HepG2 (cell line): ENCODE measurements around the gene HDAC4. TPM values are rescaled to one million over a fixed set of nuclear protein-coding genes. Genes with fewer than 3 reads are reported as not detected.

Experiments
- ATAC-seq: fragments of 200-7000 bp; cut with Tn5 transposase; 3 replicates; pipeline ENCODE4 v1.9.1; 2020; ENCODE audit warnings: mild to moderate bottlenecking, moderate library complexity
- BruUV-seq: library from RNA; stranded (reverse); fragments of 400-500 nt; replicated peaks from 2 replicates; lab custom pipeline; 2021; lab: Mats Ljungman, UMichigan
- CTCF ChIA-PET: fragments of 300-600 bp; formaldehyde crosslinking; extraction: SDS; loops from one replicate; lab custom pipeline; 2021; ENCODE audit warnings: low total read pairs, inconsistent platforms, low intra/inter-chr PET ratio; lab: Yijun Ruan, JAX
- POLR2A ChIA-PET: fragments of 350-600 bp; sonication (Branson Sonifier 250); formaldehyde crosslinking; loops from one replicate; lab custom pipeline; 2020; ENCODE audit warnings: antibody characterized with exemption, inconsistent platforms; lab: Yijun Ruan, JAX
- DNase-seq: peaks from one replicate; pipeline ENCODE4 v3.0.0-alpha.2; 2015; ENCODE audit warnings: low spot score
- FAIRE-seq: peaks from 3 replicates; lab custom pipeline; 2011; peaks lifted over from hg19 to GRCh38; lab: Jason Lieb, UNC
- H2AFZ ChIP-seq: one replicate; pipeline ENCODE4 v1.6.1; 2011; ENCODE audit warnings: low read length, inconsistent platforms
- H3K27ac ChIP-seq: fragments of 300-600 bp; 3 replicates; pipeline ENCODE4 v1.8.0; 2011; ENCODE audit warnings: mixed run types, mild to moderate bottlenecking, mixed read lengths, low read length, inconsistent platforms; ENCODE audit not compliant: insufficient read depth; ENCODE audit errors: extremely low read length
- H3K27me3 ChIP-seq, 2 experiments: fragments of 200-600 bp in 1 of 2; 2 replicates in 1 of 2; 3 replicates in 1 of 2; pipeline versions ENCODE4 v1.6.0 to v1.8.0; 2011; ENCODE audit warnings: low read length in 2 of 2, mild to moderate bottlenecking in 2 of 2, moderate library complexity in 2 of 2, inconsistent platforms in 1 of 2; ENCODE audit not compliant: insufficient read depth in 2 of 2, control insufficient read depth in 1 of 2
- H3K36me3 ChIP-seq, 2 experiments: fragments of 200-600 bp in 1 of 2; replicated peaks in 1 of 2; 2 replicates in 1 of 2; 3 replicates in 1 of 2; pipeline versions ENCODE4 v1.5.1 to v1.8.0; 2011; ENCODE audit warnings: low read length in 2 of 2, inconsistent platforms in 1 of 2; ENCODE audit not compliant: insufficient read depth in 2 of 2, control insufficient read depth in 1 of 2
- H3K4me1 ChIP-seq: 2 replicates; pipeline ENCODE4 v1.5.1; 2012; ENCODE audit warnings: low read length, inconsistent platforms; ENCODE audit not compliant: insufficient read depth
- H3K4me2 ChIP-seq: 2 replicates; pipeline ENCODE4 v1.6.0; 2011; ENCODE audit warnings: low read depth, low read length, inconsistent platforms
- H3K4me3 ChIP-seq, 3 experiments: fragments of 200-600 bp in 1 of 3; sonication (generic), shearing (Covaris generic) in 1 of 3; replicated peaks in 1 of 3; 2 replicates each; pipeline ENCODE4 v1.5.1; 2011 to 2016; ENCODE audit warnings: low read length in 3 of 3, inconsistent platforms in 2 of 3, low read depth in 2 of 3, mild to moderate bottlenecking in 2 of 3, control low read depth in 1 of 3, mixed read lengths in 1 of 3; ENCODE audit not compliant: insufficient read depth in 1 of 3
- H3K79me2 ChIP-seq: one replicate; pipeline ENCODE4 v1.6.1; 2011; ENCODE audit warnings: low read length, inconsistent platforms; ENCODE audit not compliant: insufficient read depth
- H3K9ac ChIP-seq: 2 replicates; pipeline ENCODE4 v1.6.0; 2011; ENCODE audit warnings: mild to moderate bottlenecking, low read depth, low read length, inconsistent platforms; ENCODE audit not compliant: insufficient read depth
- H3K9me3 ChIP-seq: 2 replicates; pipeline ENCODE4 v1.5.1; 2012; ENCODE audit warnings: mild to moderate bottlenecking, low read length
- H4K20me1 ChIP-seq: 2 replicates; pipeline ENCODE4 v1.6.0; 2011; ENCODE audit warnings: inconsistent platforms, mild to moderate bottlenecking, low read length, moderate library complexity; ENCODE audit not compliant: insufficient read depth
- JUND ChIP-seq: sonication (generic); formaldehyde crosslinking; IDR thresholded peaks from 2 replicates; pipeline ENCODE4 v1.8.0; 2022; ENCODE audit warnings: mild to moderate bottlenecking, missing genetic modification reagents
- KDM4B ChIP-seq: sonication (generic); formaldehyde crosslinking; IDR thresholded peaks from 2 replicates; pipeline ENCODE4 v1.4.0; 2020; ENCODE audit warnings: missing genetic modification reagents
- RBM22 ChIP-seq: fragments of 200-400 bp; formaldehyde crosslinking; optimal IDR thresholded peaks from 2 replicates; pipeline ENCODE3; 2017; ENCODE audit warnings: mild to moderate bottlenecking, low read length, moderate library complexity
- ZBTB1 ChIP-seq: sonication (generic); formaldehyde crosslinking; IDR thresholded peaks from 2 replicates; pipeline ENCODE4 v1.4.0; 2020; ENCODE audit warnings: missing genetic modification reagents, borderline replicate concordance
- ZNF766 ChIP-seq: sonication (generic); formaldehyde crosslinking; IDR thresholded peaks from 2 replicates; pipeline ENCODE4 v1.5.0; 2020; ENCODE audit warnings: missing genetic modification reagents, borderline replicate concordance
- ZNF772 ChIP-seq: sonication (generic); formaldehyde crosslinking; IDR thresholded peaks from 2 replicates; pipeline ENCODE4 v1.5.0; 2020; ENCODE audit warnings: mild to moderate bottlenecking, missing genetic modification reagents
- ZNF839 ChIP-seq: sonication (generic); formaldehyde crosslinking; IDR thresholded peaks from 2 replicates; pipeline ENCODE4 v1.4.0; 2020; ENCODE audit warnings: missing genetic modification reagents, mild to moderate bottlenecking, borderline replicate concordance
- ZSCAN5A ChIP-seq: sonication (generic); formaldehyde crosslinking; IDR thresholded peaks from 2 replicates; pipeline ENCODE4 v1.8.0; 2022; ENCODE audit warnings: mild to moderate bottlenecking, missing genetic modification reagents, borderline replicate concordance
- WGBS: methylation state at CpG from one replicate; pipeline ENCODE4 v1.1.6; 2017; ENCODE audit warnings: low lambda C conversion rate; 5-methylcytosine and 5-hydroxymethylcytosine counted together
- in situ Hi-C: cut with HindIII; loops from 2 replicates; pipeline ENCODE4 v1.10.0; 2017; ENCODE audit warnings: low pct_unique_long_range_greater_than_20kb; ENCODE audit not compliant: extremely low pct_ligation_motif_present
- intact Hi-C: fragments of 100-400 bp; cut with micrococcal nuclease; formaldehyde crosslinking; loops from one replicate; pipeline ENCODE4 v1.10.0; 2022; ENCODE audit not compliant: unreplicated experiment
- polyA plus RNA-seq, 8 experiments: library from polyadenylated mRNA; depleted of rRNA in 3 of 8; stranded (reverse) in 7 of 8; unstranded in 1 of 8; fragments of >200 nt; fragmentation: Illumina TruSeq in 4 of 8; extraction: Trizol in 4 of 8; gene quantifications; 2 replicates each; pipeline versions ENCODE4 v1.2.1 to v1.2.3, GENCODE V29; 2011 to 2016; ENCODE audit warnings: low read depth in 4 of 8, missing spikeins in 1 of 8, mixed read lengths in 1 of 8; ENCODE audit not compliant: insufficient read depth in 1 of 8
- total RNA-seq, 5 experiments: library from RNA; depleted of rRNA; stranded (reverse); fragments of >200 nt; fragmentation: Illumina TruSeq; extraction: Trizol; gene quantifications; 2 replicates each; pipeline ENCODE4 v1.2.3, GENCODE V29; 2016; ENCODE audit warnings: low read depth in 1 of 5

Gene HDAC4
- total and polyA plus RNA-seq, 2 of the 13 experiments (the other 11 are each of a cell fraction or from before 2014, with no cell fraction given): 10.1 to 11.5 TPM

- intact Hi-C loops (no loop called here), in situ Hi-C loops (no loop called here)
- no peak for ATAC-seq
- peaks cover 14% of the 10 kb centered on the region for H3K79me2 ChIP-seq
- WGBS: 94% methylated on average over 13 of the region's 13 CpGs
- peaks cover 6 to 20% of the 10 kb centered on the region in 2 experiments; a peak in 4 of 5 replicates for H3K36me3 ChIP-seq
- CTCF ChIA-PET: no interaction called here
- no peak for DNase-seq
- no TSS peak for BruUV-seq
- no peak for FAIRE-seq
- no peak overlapping the region for H3K27ac ChIP-seq
- POLR2A ChIA-PET: interaction anchor here (1.0 kb wide), 1 partner anchor 25 kb away, joined by 3 read pairs; the partner anchor contains the start of gene HDAC4
- H3K27me3 ChIP-seq: no peaks in the 10 kb centered on the region
- H3K9me3 ChIP-seq: no peaks in the 10 kb centered on the region
- TF ChIP-seq ZNF772: no peak
- no peak for TF ChIP-seq KDM4B (CRISPR knock-in tag)
- no peak for TF ChIP-seq JUND
- TF ChIP-seq RBM22: no peak
- TF ChIP-seq ZSCAN5A (CRISPR knock-in tag): no peak
- TF ChIP-seq ZNF766: no peak
- TF ChIP-seq ZBTB1 (CRISPR knock-in tag): no peak
- TF ChIP-seq ZNF839 (CRISPR knock-in tag): no peak
- H3K9ac ChIP-seq: no peak overlapping the region
- peaks cover 14% of the 10 kb centered on the region; the same call in 1 of the 2 replicates for H4K20me1 ChIP-seq
- H3K4me2 ChIP-seq: no peak overlapping the region
- no peaks in the 10 kb centered on the region for H3K4me1 ChIP-seq
- H3K4me3 ChIP-seq: no peak overlapping the region
- H2AFZ ChIP-seq: no peak overlapping the region
These were observed 24.5 kb downstream of the HDAC4 start for GRCh38 chr2:239376351-239376750.
